Glutamatergic neuron (in vitro differentiated cells): ENCODE results near the gene MAGEB17. TPM values are rescaled to one million over a fixed set of nuclear protein-coding genes. Genes with fewer than 3 reads are reported as not detected.

Experiments used
- DNase-seq: peaks from one replicate; pipeline ENCODE4 v3.0.0; 2022
- H3K27ac Mint-ChIP-seq: one replicate; pipeline ENCODE4 v1.8.0; 2020; ENCODE audit warnings: mild to moderate bottlenecking, mixed read lengths, inconsistent platforms; ENCODE audit not compliant: unreplicated experiment
- H3K27me3 Mint-ChIP-seq: one replicate; pipeline ENCODE4 v1.8.0; 2020; ENCODE audit warnings: mild to moderate bottlenecking, moderate library complexity, mixed read lengths, inconsistent platforms; ENCODE audit not compliant: unreplicated experiment
- H3K36me3 Mint-ChIP-seq: one replicate; pipeline ENCODE4 v1.8.0; 2020; ENCODE audit warnings: mild to moderate bottlenecking, mixed read lengths, inconsistent platforms; ENCODE audit not compliant: unreplicated experiment
- H3K4me1 Mint-ChIP-seq: one replicate; pipeline ENCODE4 v1.8.0; 2020; ENCODE audit warnings: mild to moderate bottlenecking, low read depth, mixed read lengths, inconsistent platforms; ENCODE audit not compliant: unreplicated experiment
- H3K4me3 Mint-ChIP-seq: one replicate; pipeline ENCODE4 v1.8.0; 2020; ENCODE audit warnings: mild to moderate bottlenecking, mixed read lengths, inconsistent platforms; ENCODE audit not compliant: unreplicated experiment
- H3K9me3 Mint-ChIP-seq: one replicate; pipeline ENCODE4 v1.8.0; 2020; ENCODE audit warnings: mild to moderate bottlenecking, moderate library complexity, mixed read lengths, inconsistent platforms; ENCODE audit not compliant: unreplicated experiment
- CTCF ChIP-seq: fragments of 200-600 bp; sonication (generic); IDR thresholded peaks from one replicate; pipeline ENCODE4 v1.5.0; 2021; ENCODE audit not compliant: partially characterized antibody, unreplicated experiment
- total RNA-seq: library from RNA; stranded (reverse); fragmentation: NEBNext Ultra II Directional; extraction: Animal tissue kit (Norgen Biotek cat#: 25700); gene quantifications from one replicate; pipeline ENCODE4 v1.2.1, GENCODE V29; 2021; ENCODE audit not compliant: unreplicated experiment

The MAGEB17 gene
- total RNA-seq, 1 donor from 2014 or later = not detected

- Mint-ChIP-seq H3K36me3 (no peaks in the 10 kb centered on the region), H3K4me3 (no peak overlapping the region), H3K4me1 (no peaks in the 10 kb centered on the region), H3K27ac (no peak overlapping the region), H3K9me3 (peaks cover 2% of the 10 kb centered on the region), H3K27me3 (no peaks in the 10 kb centered on the region)
- no peak for DNase-seq
- TF ChIP-seq CTCF = no peak
Measured at GRCh38 chrX:16210061-16210460, 42.8 kb downstream of the MAGEB17 start.

DNA sequence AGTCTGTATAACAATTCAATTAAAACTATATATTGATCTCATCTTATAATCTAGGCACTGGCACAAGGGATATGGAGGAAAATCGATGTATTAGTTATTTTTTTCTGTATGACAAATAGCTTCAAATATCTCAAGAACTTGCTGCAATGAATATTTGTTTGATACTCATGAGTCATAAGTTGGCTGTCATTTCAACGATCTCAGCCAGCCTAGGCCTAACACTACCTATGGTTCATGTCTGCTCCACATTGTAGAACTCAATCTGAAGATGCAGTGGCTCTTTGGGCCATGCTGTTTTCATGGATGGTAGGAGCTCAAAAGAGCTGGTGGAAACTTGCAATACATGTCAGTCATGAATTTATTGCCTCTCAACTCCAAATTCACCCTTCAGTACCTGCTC is 44.7 kb downstream of the MAGEB17 start:
- TF ChIP-seq CTCF = no peak
- Mint-ChIP-seq H3K4me3 (no peak overlapping the region), H3K27me3 (no peaks in the 10 kb centered on the region), H3K9me3 (peaks cover 2% of the 10 kb centered on the region), H3K27ac (no peak overlapping the region), H3K36me3 (no peaks in the 10 kb centered on the region), H3K4me1 (no peaks in the 10 kb centered on the region)
- no peak for DNase-seq

GRCh38 chrX:16212436-16212835 is 45.2 kb downstream of the MAGEB17 start:
- Mint-ChIP-seq H3K9me3 (peaks cover 2% of the 10 kb centered on the region), H3K36me3 (no peaks in the 10 kb centered on the region), H3K4me1 (no peaks in the 10 kb centered on the region), H3K27me3 (no peaks in the 10 kb centered on the region), H3K4me3 (no peak overlapping the region), H3K27ac (no peak overlapping the region)
- no peak for TF ChIP-seq CTCF
- DNase-seq = no peak

DNA sequence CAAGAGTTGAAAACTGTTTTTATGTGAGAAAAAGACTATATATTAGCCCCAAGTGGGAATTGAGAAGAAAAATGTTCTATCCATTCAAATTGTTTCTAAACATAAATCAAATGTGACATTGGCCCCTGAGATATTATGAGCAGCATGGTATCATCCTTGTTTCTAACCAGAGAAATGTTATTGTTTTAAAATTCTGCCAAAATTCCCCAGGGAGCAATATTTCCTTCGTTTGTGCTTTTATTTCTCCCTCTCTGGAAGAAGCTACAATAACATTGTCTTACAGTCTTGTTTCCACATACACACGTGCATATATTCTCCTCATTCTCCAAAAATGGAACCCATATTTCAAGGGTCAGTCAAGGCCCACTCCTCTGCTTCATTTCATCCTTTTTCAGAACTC is 46.7 kb downstream of the MAGEB17 start:
- Mint-ChIP-seq H3K27ac (no peak overlapping the region), H3K27me3 (no peaks in the 10 kb centered on the region), H3K4me3 (no peak overlapping the region), H3K9me3 (peaks cover 2% of the 10 kb centered on the region), H3K36me3 (no peaks in the 10 kb centered on the region), H3K4me1 (no peaks in the 10 kb centered on the region)
- no peak for DNase-seq
- no peak for TF ChIP-seq CTCF

DNA sequence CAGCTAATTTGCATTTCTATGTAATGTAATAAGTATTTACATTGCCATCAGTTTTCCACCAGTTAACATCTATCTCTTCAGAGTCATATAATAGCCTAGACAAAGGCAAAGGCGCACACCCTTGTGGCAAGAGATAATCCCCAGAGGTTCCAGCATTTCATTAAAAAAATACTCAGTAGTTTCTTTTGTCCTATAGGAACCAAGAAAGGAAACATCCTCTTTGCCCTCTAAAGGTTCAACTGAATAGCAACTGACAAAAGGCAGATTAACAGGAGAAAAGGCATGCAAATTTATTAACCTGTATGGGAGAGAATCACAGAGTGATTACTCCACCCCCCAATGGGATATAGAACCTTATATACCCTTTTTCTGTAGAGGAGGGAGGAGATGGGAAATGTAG is 48.4 kb downstream of the MAGEB17 start:
- Mint-ChIP-seq H3K4me3 (no peak overlapping the region), H3K36me3 (peaks cover 2% of the 10 kb centered on the region), H3K27me3 (no peaks in the 10 kb centered on the region), H3K4me1 (no peaks in the 10 kb centered on the region), H3K27ac (no peak overlapping the region), H3K9me3 (peaks cover 2% of the 10 kb centered on the region)
- no peak for TF ChIP-seq CTCF
- DNase-seq = no peak

Other genes starting within 250 kb of the MAGEB17 start
- gene GRPR, start 43.9 kb upstream of the MAGEB17 start, total RNA-seq = 0.56 TPM